A549 (cell line): ENCODE results near the gene VWA8.

ENCODE experiments used
- CHD2 ChIP-seq: fragments of 150-350 bp; IDR thresholded peaks from 2 replicates; pipeline ENCODE4 v1.6.1; 2014; ENCODE audit warnings: low read length; ENCODE audit not compliant: partially characterized antibody
- CTCF ChIP-seq: fragments of >200 bp; sonication (Bioruptor Twin); formaldehyde crosslinking; IDR thresholded peaks from 3 replicates; pipeline ENCODE4 v1.5.1; 2016
- EP300 ChIP-seq, 2 experiments: fragments of >200 bp; sonication (Bioruptor Twin); formaldehyde crosslinking; IDR thresholded peaks; 2 replicates in 1 of 2; 3 replicates in 1 of 2; pipeline ENCODE4 v1.6.1; 2016 to 2017
- HMGXB4 ChIP-seq: fragments of 250-450 bp; sonication (Bioruptor Pico); IDR thresholded peaks from 2 replicates; pipeline ENCODE4 v1.5.0; 2021; ENCODE audit warnings: mild to moderate bottlenecking, moderate library complexity, borderline replicate concordance
- JUN ChIP-seq, 2 experiments: fragments of >200 bp; sonication (Bioruptor Twin); formaldehyde crosslinking; IDR thresholded peaks; 2 replicates in 1 of 2; 3 replicates in 1 of 2; pipeline ENCODE4 v1.6.1; 2016 to 2017
- MAFK ChIP-seq: fragments of 450-650 bp; IDR thresholded peaks from 2 replicates; pipeline ENCODE4 v1.6.1; 2014; ENCODE audit not compliant: partially characterized antibody
- MAX ChIP-seq: IDR thresholded peaks from 2 replicates; pipeline ENCODE4 v1.6.1; 2012
- MYC ChIP-seq: IDR thresholded peaks from 2 replicates; pipeline ENCODE4 v1.6.1; 2012; ENCODE audit warnings: mild to moderate bottlenecking, inconsistent platforms, low read length, improper control_type of control experiment, borderline replicate concordance
- PBX3 ChIP-seq: IDR thresholded peaks from 2 replicates; pipeline ENCODE4 v1.6.1; 2012
- POLR2A ChIP-seq: IDR thresholded peaks from 2 replicates; pipeline ENCODE4 v1.6.1; 2012; ENCODE audit warnings: mild to moderate bottlenecking, low read length
- REST ChIP-seq: fragments of 200-600 bp; sonication (generic); IDR thresholded peaks from 2 replicates; pipeline ENCODE4 v1.6.1; 2016; ENCODE audit warnings: antibody characterized with exemption, mild to moderate bottlenecking, moderate library complexity
- RNF2 ChIP-seq: fragments of 200-600 bp; sonication (generic); IDR thresholded peaks from 2 replicates; pipeline ENCODE4 v1.6.1; 2016; ENCODE audit warnings: low read depth, mild to moderate bottlenecking, antibody characterized with exemption, moderate library complexity, borderline replicate concordance
- ZC3H11A ChIP-seq: fragments of 450-650 bp; IDR thresholded peaks from 2 replicates; pipeline ENCODE4 v1.6.1; 2014; ENCODE audit warnings: antibody characterized with exemption, mild to moderate bottlenecking

- TF ChIP-seq CTCF: peak; percentile 23; the same call in 2 of the 3 replicates
- no peak for TF ChIP-seq REST
- no peak for TF ChIP-seq HMGXB4 (CRISPR knock-in tag)
- no peak for TF ChIP-seq EP300 (IDR thresholded peaks at IDR 0.05)
- TF ChIP-seq MAFK: no peak
- TF ChIP-seq ZC3H11A: no peak
- no peak for TF ChIP-seq POLR2A
- no peak for TF ChIP-seq MAX
- no peak for TF ChIP-seq MYC
- TF ChIP-seq PBX3: no peak
- no peak for TF ChIP-seq CHD2
- TF ChIP-seq JUN (IDR thresholded peaks at IDR 0.05): no peak
- no peak for TF ChIP-seq RNF2
These were observed 112.3 kb downstream of the VWA8 start for GRCh38 chr13:41848435-41849255.
